ENCODE measurements around the gene ADCY9.

- no peak for TF ChIP-seq POLR2A (IDR thresholded peaks at IDR 0.05)
- no peak for TF ChIP-seq CTCF (IDR thresholded peaks at IDR 0.05 in 8 of 11, conservative IDR thresholded peaks at IDR 0.05 in 3 of 11)
Measured at GRCh38 chr16:3963203-3963602, 153.0 kb downstream of the ADCY9 start.

Measured in spleen (tissue), 7 donors.